Breast epithelium (tissue), 3 donors: Measurements from ENCODE around the gene GPR158.

Experiments
- CTCF ChIP-seq, 3 donors: fragments of 450-650 bp; IDR thresholded peaks; one replicate each; pipeline ENCODE4 v1.5.1; 2016 to 2017; ENCODE audit warnings: antibody characterized with exemption in 3 of 3, mild to moderate bottlenecking in 3 of 3, moderate library complexity in 3 of 3
- POLR2A ChIP-seq: fragments of 450-650 bp; IDR thresholded peaks from one replicate; pipeline ENCODE4 v1.6.1; 2016; ENCODE audit warnings: antibody characterized with exemption, mild to moderate bottlenecking, moderate library complexity

- TF ChIP-seq CTCF (IDR thresholded peaks at IDR 0.05), result no peak
- TF ChIP-seq POLR2A, result no peak
Measured at GRCh38 chr10:25304606-25305005, 129.8 kb downstream of the GPR158 start.
